ENCODE measurements around the gene ZMYND19.

- no peak for TF ChIP-seq CTCF (IDR thresholded peaks at IDR 0.05)
- no peak for TF ChIP-seq POLR2A (IDR thresholded peaks at IDR 0.05)
These were observed 39.8 kb upstream of the ZMYND19 start for GRCh38 chr9:137630126-137630525.
